H54 (cell line): ENCODE results near the gene NR6A1.
A peak's percentile ranks its signal among the peaks of the same experiment; 100 is the strongest.

Source experiments
- DNase-seq: peaks from one replicate; pipeline ENCODE4 v3.0.0; 2011; ENCODE audit warnings: low spot score, mixed read lengths; ENCODE audit not compliant: insufficient read length
- FAIRE-seq: peaks from 3 replicates; lab custom pipeline; 2011; peaks lifted over from hg19 to GRCh38; lab: Jason Lieb, UNC
- POLR2A ChIP-seq: IDR thresholded peaks from 2 replicates; pipeline ENCODE4 v1.6.1; 2011; ENCODE audit warnings: low read depth, mild to moderate bottlenecking, low read length

The NR6A1 gene

GRCh38 chr9:124724415-124725067 lies 46.6 kb downstream of the NR6A1 start:
- FAIRE-seq (peak; percentile 27), DNase-seq (no peak)
- TF ChIP-seq POLR2A, result no peak

DNA sequence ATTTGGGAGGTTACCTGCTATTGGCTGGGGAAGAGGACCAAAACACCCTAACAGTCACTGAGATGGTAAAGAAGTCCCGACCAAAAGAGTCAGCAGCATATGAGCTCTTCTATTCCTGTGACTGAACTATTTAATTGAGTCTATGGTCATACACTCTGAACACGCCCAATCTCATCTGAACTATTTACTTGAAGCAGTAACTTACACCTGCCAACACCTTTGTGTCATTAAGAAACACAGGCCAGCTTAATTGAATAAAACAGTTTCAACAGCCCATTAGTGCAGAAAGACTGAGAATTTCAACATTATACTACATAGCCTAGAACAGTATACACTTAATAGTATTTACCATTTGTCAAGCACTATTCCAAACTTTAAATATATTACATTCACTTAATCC lies 47.8 kb downstream of the NR6A1 start:
- no peak for FAIRE-seq
- TF ChIP-seq POLR2A, result no peak

GRCh38 chr9:124721109-124721906 lies 49.8 kb downstream of the NR6A1 start:
- FAIRE-seq (peak; percentile 95), DNase-seq (no peak)
- no peak for TF ChIP-seq POLR2A

More for the DNA sequence above, 47.8 kb downstream of the NR6A1 start:
- DNase-seq, result no peak

DNA sequence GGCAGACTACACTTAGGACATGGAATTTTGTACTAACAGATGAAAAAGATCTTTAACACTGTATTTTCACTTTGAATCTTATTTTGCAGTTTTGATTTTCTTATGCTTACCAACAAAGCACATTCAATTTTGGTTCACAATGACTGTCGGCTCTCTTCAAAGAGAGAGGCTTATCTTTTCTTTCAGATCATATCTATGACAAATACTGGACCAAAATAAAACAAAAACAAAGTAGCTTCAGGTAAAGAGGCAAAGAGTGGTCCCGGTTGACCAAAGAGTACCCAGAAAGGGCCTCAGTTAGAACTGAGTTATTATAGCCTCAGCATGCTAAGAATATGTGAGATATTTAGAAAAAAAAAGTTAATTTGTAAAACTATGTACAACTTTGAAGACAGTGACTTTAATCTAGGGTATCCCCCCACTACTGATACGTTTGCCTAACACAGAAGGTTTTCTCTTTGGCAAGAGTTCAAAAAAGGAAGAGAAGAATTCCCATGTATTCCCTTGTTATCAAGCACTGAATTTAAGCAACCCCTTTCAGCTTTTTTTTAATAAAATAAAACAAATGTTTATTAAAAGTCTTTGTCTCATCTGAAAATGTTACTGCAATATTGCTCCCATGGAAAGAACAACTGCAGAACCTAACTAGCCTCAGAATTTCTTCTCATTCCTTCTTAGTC lies 50.5 kb downstream of the NR6A1 start:
- TF ChIP-seq POLR2A, result no peak
- FAIRE-seq (no peak), DNase-seq (no peak)

- no peak for TF ChIP-seq POLR2A
- no peak for FAIRE-seq
- no peak for DNase-seq
Observed at GRCh38 chr9:124718928-124719327, 52.2 kb downstream of the NR6A1 start.

DNA sequence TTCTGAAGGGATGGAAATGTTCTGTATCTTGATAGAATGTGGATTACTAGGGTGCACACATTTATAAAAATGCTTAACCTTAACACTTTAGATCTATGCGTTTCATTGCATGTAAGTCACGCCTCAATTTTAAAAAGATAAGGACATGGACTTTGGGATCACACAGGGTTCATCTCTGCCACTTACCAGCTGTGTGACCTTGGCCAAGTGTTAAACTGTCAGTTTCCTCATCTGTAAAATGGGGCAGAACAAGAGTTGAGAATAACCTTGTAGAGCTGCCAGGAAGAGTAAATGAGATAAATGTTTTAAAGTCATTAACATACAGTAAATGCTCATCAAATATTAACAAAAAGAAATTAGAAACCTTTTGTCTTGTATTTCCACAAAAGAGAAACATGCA lies 53.5 kb downstream of the NR6A1 start:
- no peak for TF ChIP-seq POLR2A
- no peak for DNase-seq
- FAIRE-seq, result peak; percentile 30

- DNase-seq (no peak), FAIRE-seq (peak; percentile 78)
- TF ChIP-seq POLR2A, result no peak
Observed at GRCh38 chr9:124716808-124717207, 54.3 kb downstream of the NR6A1 start.

DNA sequence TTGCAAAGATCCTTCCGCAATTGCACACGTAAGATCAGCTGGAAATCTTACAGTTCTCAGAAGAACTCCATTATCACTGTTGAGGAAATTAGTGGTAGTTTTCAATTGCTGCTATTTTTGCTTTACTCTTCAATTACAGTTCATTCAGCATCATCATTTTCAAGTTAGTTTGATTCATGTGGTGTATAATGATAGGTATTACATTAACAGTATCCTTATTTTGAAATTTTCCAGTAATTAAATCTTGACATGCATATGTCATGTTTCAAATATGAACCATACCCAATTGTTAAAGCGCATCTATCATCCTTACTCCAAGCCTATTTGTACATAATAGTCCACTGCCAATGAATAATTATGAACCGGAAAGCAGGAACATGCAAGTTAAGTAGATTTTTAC lies 60.3 kb downstream of the NR6A1 start:
- no peak for TF ChIP-seq POLR2A
- DNase-seq, result no peak
- FAIRE-seq, result peak; percentile 79

DNA sequence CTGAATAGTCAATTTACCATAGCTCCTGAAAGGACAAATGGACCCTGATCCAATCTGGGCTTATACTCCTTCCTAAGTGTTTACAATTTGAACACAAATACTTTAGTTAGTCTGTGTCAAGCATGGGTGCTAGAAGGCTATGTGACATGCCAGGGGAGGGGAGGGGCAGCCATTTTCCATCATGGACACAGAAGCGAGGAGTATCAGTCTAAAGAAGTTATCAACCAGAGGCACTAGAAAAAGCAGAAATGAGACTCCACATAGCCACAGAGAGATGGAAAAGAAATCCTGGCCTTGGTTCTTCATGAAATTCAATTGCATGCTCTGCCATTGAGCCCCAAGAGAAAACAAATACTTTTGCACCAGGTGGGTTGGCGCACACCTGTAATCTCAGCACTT lies 61.8 kb downstream of the NR6A1 start:
- no peak for TF ChIP-seq POLR2A
- FAIRE-seq (peak; percentile 48), DNase-seq (no peak)

DNA sequence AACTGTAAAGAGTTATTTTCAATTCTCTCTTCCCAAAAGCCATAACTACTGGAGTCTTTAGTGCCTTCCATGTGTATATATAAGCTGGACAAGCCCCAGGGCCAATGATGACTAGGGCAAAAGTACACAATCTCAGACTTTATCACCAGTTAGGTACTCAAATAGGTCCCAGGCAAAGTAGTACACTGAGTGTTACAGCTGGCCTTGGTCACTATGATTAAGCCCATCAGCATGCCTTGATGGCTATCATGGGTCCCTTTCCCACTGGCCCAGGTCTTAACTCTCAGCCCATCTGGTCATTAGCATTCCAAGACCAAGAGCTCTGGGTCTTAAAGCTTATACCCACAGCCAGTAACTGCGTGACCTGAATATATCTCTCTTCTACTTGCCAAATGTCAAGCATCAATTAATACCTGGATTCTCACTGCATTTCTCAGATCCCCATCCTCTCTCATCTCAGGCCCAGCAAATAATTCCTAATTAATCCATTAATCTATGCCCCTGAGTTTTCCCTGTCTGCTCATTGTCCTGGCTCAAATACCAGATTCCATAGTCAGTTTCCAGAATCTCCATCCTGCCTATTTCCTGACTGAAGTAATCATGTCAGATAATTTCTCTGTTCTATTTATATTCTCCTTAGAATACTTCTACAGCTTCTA lies 62.3 kb downstream of the NR6A1 start:
- no peak for DNase-seq
- FAIRE-seq, result peak; percentile 95

GRCh38 chr9:124708074-124708473 lies 63.0 kb downstream of the NR6A1 start:
- FAIRE-seq (no peak), DNase-seq (no peak)
- TF ChIP-seq POLR2A, result no peak

More for the DNA sequence above, 62.3 kb downstream of the NR6A1 start:
- no peak for TF ChIP-seq POLR2A

GRCh38 chr9:124707666-124708065 lies 63.4 kb downstream of the NR6A1 start:
- FAIRE-seq (peak; percentile 38), DNase-seq (no peak)
- TF ChIP-seq POLR2A, result no peak

- no peak for TF ChIP-seq POLR2A
- DNase-seq (no peak), FAIRE-seq (no peak)
Observed at GRCh38 chr9:124706685-124707084, 64.4 kb downstream of the NR6A1 start.

DNA sequence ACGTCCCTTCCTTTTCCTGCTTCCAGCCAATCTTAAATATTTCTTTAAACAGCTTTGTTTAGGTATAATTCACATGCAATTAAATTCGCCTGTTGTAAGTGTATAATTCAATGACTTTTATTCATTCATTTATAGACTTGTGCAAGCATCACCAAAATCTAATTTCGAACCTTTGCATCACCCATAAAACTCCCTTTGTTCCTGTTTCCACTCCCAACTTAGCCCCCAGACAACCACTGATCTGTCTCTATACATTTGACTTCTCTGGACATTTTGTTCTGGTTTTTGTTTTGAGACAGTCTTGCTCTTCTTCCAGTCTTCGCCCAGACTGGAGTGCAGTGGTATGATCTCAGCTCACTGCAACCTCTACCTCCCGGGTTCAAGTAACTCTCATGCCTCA lies 71.5 kb downstream of the NR6A1 start:
- DNase-seq (no peak), FAIRE-seq (no peak)
- no peak for TF ChIP-seq POLR2A
